ENCODE measurements around the gene RNF115.
"Not testable (repeated sequence)": the region's sequence is repeated elsewhere in the genome, so short reads cannot be mapped to it uniquely, and the experiment has no call there.

RNF115 gene

DNA sequence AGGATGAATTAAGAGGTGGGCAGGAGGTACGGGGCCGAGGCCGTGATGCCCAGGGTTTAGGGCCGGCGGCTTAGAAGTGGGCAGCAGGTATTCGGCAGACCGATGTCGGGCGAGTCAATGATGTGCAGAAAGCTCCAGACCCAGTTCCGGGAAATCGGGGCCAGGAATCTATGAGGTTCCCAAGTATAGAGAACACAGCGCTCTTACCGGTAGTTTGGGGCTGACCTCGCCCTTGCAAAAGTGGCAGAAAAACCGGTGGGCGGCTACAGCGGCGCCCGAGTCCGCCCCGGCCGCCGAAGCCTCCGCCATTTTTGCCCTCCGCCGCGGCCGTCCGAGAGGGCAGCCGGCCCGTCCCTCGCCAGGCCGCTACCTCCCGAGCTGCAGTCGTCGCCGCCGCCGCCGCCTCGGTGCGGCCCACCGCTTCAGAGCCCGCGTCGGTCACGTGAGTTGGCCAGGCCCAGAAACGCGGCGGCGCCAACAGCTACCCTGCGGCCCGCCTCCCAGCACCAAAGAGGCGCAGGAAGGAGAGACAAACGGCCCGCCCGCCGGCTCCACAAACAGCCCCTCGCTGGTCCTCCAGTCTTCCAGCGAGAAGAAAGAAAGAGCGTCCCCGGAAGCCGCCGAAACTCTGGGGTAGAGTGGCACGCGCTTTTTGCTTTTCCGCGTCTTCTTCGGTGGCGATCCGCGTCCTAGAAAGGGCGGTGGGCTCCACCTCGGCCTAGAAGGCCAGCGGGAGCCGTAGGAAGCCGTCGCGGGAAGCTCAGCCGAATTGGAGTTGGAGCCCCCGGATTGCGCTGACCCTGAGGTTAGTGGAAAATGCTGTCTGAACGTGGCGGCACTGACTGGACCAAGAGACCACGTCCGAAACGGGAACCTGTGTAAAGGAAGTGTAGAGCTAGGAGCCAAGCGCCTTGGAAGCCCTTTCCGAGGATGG is at the start of gene RNF115, which contains the start of gene POLR3C:
TSS of gene RNF115 (minus strand) at position 531 of the 934 bp plus-strand sequence. CDS start at position 309, 222 bp downstream.
TSS of gene POLR3C (plus strand) at position 636 of the 934 bp plus-strand sequence. CDS start 1,577 bp downstream, outside the sequence.
- peak; percentile 93 for DNase-seq

DNA sequence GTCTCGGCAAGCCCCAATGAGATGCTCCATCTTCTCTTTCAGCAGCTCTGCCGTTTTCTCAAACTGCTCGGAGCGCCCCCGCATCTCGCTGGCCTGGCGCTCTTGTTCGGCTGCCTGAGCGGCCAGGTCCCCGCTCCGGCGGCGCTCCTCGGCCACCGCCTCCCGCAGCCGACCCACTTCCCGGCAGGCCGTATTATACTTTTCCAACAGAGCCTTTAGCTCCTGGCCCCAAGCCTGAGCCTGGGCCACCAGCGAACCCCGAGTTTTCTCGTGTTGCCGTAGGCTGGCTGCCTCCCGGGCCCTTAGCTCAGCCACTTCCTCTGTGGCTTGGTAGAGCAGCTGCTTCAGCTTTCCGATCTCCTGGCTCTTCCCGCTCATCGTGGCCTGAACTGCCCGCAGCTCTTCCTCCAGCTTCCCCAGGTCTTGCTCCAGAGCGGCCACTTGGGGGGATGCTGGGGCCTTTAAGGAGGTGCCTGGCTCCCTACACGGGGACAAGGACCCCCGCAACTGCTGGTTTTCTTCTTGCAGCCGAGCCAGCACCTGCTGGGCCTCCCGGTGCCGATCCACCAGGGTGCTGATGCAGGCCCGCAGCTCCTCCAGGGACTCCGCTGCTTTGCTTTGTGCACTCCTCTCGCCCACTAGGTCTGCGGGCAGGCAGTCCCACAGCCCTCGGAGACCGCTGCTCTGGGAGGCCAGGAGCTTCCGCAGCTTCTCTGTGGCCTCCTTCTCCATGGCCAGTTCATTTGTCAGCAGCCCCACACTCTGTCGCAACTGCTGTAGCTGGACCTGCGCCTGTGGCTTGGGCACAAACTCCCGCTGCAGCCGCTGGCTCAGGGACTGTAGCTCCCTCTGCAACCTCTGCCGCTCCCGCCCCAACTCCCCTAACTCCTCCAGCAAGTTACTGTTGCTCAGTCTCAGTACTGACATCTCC is 48.4 kb upstream of the RNF115 start:
- peak; percentile 51 for DNase-seq

DNA sequence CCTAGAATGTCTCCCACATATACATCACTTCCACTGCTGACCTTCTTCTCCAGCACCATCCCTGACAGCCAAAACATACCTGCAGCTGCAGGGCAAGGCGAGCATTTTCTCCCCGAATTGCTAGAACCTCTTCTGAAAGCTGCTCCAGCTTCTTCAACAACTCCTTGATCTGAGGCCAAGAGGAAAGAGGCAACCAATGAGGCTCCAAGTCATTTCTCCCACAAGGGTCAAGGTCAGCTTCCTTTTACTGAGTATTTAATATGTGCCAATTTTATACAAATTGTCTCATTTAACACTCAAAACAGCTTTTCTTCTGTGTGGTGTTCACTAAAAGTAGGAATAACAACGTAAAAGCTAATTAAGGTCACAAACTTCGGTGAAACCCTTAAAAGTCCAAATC is 44.3 kb upstream of the RNF115 start:
- no peak for DNase-seq

DNA sequence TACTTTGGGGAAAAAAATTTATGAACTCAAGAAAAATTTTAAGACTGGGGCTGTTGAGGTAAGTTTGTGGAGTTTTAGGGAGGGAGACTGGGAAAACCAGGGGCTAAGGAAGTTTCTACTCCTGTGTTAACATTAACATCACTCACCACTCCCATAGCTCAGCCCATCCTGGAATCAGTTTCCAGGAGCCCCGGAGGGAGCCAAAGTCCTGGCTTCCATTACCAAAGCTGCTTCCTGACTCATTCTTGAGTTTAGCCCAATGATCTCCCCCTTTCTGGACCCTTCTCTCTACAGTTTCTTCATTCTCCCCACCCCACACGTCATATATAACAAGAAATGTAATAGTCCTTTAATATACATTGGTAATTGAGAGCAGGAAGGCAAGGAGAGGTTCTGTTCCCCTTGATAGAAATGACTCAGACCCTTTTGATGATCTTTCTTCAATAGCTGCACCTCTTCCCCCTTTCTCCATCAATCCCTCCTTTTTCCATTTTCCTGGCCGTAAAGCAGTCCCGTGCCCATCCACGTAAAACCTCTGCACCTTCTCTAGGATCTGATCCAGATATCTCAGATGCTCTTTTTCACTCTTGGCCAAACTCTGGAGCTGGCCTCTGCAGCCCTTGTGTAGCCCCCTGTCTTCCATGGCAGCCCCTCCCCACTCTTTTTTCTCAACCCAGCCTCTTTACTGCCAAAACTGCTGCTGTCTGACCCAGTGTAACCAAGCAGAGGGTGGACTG is 39.6 kb upstream of the RNF115 start:
- DNase-seq = no peak

DNA sequence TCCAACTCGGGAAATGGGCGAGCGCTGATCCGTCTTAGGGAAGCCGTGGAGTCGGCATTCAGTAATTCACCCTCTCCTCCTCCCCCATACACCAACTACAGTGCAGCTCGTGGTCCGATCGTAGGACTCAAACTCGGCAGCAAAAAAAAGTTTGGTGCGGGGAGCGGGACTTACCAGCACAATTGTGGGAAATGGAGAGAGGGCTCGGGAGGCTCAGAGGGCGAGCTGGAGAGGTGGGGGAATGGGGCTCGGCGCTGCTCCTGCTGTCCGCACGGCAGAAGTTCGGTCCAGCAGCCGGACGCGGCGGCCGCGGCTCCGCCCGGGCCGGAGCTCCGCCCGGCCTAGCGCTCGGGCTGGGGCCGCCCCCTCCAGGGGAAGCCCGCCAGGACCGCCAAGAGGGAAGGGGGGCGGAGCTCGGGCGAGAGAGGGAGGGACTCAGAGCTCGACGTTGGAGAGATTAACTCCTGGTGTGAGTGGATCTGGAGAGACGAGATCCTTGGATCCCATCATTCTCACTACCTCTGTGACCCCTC is 35.7 kb upstream of the RNF115 start:
- peak; percentile 80 for DNase-seq

DNA sequence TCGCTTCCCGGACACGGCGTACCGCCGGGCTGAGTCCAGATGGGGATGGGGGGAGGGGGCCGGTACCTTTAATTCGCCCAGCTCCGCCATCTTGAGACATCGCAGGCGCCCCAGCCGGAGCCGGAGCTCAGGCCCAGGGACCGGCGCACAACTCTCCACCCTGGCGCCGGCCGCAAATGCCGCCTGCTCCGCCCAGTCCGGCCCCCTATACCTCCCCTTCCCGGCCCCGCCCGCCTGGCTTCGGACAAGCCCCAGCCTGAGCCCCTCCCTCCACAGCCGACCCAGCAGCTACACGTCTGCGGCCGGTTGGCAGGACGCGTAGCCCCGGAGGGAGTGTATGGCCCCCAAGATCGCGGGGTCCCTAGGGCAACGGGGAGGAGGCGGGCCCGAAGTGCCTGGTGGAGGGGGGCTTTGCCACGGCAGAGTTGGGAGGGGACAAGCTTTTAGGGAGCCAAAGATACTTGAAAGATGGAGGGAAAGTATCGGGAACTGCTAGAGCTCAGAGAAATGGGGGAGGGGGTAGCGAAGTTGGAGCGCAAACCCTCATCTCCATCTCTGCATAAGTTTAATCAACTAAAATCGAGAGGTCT is 35.1 kb upstream of the RNF115 start, which contains the start of gene PIAS3:
TSS of gene PIAS3 (minus strand) at position 181 of the 590 bp plus-strand sequence. CDS start at position 90, 91 bp downstream.
- peak; percentile 94 for DNase-seq

DNA sequence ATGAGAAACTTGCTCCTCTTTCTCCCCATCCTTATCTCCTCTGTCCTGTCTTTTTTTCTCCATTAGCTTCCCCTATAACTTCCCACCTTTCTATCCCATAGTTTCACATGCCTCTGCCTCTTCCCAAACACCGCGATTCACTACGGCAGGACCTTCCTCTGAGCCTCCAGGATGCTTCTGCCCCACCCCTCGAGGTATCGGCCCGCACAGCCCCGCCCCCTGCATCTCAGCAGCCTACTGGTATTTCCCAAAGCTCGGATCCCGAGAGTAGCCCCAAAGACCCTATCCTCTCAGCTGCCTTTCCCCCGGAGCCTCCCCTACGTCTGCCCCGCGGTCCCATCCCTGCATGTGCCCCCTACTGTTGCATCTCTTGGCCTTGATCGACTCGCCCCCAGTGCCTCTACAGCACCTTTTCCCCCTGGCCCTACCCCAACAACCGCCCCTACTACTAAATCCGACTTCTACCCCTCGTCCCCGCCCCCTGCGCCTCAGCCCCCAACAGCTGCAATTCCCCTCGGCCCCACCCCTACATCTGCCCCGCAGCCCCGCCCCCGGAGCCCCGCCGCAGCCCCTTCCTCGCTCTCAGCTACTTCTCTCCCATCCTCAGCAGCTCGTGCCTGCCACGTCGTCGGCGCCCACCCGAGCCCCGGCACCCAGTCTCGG is 34.5 kb upstream of the RNF115 start:
- peak; percentile 63 for DNase-seq

DNA sequence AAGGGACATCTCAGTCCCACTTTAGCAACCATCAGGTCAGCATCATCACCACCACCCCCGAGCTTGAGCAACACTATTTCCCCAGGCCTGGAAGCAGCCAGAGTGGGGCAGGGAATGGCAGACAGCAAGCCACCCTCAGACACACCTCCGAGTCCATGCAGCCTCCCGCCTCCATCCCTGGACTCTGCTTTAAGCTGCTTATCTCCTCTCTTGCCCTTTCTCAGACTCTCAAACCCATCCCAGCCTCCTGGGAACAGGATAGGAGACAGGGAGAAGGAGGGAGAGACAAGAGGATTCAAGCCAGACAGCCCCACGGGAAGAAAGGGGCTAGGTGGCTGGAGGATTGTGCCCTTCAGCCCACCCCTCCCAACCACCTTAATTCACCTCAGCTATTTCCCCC is 33.3 kb upstream of the RNF115 start:
- DNase-seq = no peak

DNA sequence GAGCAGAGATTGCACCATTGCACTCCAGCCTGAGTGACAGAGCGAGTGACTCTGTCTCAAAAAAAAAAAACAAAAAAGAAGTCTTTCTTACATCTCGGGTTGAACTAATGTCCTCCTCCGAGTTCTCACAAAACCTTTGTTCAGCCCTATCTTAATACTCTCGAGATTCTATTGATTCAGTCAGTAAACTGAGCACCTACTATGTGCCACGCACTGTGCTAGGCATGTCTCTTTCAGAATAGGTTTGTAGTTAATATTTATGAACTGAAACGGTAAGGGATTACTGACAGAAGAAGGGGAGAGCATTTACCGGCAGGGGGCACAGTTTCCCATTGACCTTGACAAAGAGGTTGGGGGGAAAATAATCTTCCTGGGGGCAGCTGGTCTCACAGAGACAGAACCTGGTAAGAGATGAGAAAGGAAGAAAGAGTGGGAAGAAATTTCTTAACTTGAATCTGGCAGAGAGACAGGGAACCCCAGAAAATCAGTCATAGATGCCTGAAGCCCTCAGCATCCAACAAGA is 31.6 kb upstream of the RNF115 start:
- DNase-seq = no peak

DNA sequence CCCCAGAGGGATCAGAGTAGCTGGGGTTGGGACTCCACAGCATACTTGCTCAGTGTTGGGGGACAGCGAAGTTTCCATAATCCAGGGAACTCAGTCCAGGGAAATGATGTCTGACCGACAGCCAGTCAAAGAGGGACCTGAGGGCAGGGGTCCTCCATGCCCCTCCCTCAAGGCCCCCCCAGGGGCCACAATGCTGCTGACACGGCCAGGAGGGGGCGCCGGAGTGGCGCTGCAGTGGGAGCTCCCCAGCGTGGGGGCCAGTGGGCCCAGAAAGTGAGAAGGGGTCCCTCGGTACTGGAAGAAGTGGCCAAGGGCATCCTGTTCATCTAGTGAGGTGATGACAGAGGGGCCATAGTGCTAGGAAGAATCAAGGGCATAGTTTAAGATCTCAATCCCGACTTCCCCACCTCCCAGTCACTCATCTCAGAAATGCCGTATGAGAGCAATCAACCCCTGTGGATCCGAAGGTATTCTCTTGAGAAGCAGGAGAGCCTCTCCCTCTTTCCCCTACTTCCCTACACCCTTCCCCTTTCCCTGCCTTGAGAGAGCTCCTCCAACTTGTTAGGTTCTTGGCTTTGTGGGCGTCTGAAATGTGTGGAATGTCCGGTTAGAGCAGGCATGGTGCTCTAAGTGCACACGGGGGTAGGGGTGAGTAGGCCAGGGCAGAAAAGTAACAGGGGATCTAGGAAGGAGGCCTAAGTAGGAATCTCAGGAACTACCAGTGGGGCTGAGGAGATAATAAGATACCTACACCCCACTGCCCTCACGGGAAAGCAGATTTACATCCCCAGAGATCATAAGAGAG is 25.7 kb upstream of the RNF115 start:
- no peak for DNase-seq

DNA sequence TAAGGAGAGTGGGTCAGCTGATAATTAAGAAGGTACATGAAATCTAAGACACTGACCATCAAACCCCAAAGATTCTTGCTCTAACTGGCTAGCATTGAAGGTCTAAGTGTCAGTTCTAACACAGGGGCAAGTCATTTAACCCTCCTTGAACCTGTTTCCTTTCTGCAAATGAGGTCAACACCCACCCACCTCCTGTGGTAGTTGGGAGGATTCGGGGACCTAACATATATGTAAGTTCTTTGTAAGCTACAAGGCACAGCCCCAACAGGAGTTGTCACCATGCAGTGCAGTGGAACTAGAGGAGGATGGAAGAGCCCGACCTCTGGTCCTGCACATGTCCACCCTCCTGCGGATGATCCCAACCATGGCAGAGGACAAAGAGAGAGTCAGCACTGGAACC is 23.9 kb upstream of the RNF115 start:
- DNase-seq = no peak

DNA sequence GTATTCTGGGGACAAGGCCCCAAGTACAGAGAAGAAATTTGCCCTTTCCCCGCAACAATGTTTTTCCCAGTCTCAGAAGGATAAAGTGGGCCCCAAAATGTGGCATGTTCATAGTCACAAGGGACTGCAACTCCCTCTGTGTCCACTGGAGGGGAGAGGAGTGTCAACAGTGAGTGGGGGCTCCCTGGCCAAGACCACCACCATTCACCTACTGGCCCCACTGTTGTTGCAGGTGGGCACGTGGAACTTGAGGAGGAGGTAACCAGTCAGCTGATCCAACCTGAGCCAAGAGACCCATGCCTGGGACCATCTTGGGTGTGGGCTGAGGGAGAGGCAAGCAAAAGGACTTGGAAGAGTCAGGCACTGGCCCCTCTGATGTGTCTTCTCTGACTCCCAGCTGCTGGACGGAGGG is 22.3 kb upstream of the RNF115 start:
- peak; percentile 46 for DNase-seq

DNA sequence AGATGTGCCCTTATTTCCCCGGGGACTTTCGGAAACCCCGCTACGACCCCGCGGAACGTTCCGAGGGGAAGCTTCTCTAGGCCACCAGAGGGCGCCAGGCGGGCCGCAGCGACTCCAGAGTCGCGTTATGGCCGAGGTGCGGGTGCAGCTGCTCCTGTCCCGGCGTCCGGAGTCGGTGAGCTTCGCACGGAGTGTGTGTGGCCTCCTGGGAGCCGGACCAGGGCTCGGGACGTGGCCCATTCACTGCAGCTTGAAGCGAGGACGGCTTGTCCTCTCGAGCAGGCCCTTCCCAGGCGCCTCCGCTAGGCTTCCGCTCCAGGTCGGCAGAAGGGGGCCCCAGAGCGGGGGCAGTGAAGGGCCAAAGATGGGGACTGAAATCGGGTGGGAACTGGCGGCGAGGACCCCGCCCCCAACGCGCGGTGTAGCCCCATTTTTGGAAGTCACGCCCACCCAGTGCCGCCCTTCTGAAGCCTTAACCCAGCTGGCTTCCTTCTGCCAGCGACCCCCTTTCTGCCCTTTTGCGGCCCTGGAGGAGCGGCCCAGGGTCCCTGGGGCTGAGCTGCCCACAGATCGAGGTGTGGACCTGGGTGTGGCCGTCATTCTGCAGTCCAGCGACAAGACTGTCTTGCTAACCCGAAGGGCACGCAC is 21.7 kb upstream of the RNF115 start, which contains the start of gene NUDT17:
TSS of gene NUDT17 (plus strand) at position 117 of the 648 bp plus-strand sequence. CDS start at position 128, 11 bp downstream.
- peak; percentile 83 for DNase-seq

DNA sequence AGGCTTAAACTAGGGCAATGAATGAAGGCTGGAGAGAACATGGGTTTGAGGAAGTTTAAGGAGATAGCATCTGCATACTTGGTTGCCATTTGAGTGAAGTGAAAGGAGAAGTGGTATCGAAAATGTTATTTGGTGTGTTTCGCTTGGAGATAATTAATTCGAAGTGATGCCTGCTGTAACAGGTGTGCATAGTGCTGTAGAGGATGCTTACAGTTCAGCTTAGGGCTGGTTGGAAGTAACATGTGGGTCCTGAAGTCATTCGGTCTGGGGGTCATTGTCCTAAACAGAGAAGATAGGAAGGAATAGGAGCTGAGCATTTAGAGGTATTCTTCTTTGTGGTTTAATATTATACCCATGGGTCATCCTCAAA is 21.2 kb upstream of the RNF115 start:
- no peak for DNase-seq

DNA sequence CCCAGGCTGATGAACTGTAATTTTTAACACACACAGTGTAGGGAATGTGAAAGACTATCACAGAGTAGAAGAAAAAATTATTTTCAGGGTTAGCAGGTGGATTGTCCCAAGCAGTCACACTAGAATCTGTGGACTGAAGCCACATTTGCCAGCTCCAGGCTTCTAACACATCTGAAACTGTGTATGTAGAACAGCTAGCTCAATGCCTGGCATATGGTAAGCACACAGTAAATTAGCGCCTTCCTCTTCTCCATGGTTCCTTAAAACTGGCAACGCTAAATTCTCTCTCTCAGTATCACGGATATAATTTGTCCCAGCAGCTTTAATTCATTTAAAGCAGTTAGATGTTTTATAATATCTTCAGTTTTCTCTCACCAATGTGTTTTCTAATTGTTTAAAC is 19.1 kb upstream of the RNF115 start:
- no peak for DNase-seq

DNA sequence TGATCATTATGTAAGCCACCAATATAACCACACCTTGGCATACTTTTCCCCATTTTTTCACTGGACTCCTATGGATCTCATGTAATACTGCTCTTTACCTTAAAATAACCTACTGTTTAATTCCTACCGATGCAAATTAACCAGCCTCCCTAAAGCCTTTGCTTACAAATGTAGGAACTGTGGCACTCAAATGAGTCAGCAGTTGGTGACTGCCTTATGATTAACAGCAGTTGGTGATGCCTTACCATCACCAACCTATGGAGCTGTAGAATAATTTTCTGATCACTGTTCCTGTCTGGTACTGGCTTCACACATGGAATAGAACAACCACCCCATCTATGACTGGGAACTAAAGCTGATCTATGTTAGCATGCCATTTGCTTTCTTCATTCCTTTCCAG is 13.8 kb upstream of the RNF115 start:
- DNase-seq = no peak

DNA sequence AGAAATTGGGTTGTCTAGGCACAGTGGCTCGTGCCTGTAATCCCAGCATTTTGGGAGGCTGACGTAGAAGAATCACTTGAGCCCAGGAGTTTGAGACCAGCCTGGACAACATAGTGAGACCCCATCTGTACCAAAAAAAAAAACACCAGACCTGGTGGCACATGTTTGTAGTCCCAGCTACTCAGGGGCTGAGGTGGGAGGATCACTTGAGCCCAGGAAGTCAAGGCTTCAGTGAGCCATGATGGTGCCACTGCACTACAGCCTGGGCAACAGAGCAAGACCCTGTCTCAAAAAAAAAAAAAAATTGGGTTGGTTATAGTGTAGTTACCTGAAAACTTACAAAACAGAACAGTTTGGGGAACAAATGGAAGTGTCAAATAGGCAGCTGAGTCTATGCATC is 6.9 kb upstream of the RNF115 start:
- DNase-seq = not testable (repeated sequence)

DNA sequence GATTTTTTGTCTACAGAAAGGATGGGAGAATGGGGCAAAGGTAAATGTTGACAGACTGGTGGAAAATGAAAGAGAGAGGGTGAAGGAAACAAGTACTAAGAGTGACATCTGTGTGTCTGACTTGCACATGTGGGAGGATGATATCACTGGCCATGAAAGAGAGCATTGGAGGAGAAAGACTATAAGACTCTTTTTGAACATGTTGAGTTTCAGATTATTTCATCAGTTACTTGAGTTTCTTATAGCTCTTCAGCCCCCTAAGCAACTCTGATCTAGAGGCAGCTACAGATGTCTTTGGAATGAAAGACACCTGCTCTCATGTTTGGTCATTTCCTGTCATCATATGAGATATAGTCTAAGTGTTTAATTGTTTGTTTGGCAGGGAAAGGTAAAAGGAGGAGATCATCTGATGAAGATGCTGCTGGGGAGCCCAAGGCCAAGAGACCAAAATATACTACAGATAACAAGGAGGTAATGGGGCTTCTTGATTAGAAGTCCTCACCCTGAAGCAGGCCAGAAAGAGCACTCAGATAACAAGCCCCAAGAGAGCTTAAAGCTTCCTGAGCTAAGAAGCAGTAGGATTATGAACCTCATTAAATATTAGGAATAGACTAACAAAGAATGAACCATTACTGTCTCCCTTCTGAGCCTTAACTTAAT is 4.6 kb upstream of the RNF115 start:
- peak; percentile 23 for DNase-seq

DNA sequence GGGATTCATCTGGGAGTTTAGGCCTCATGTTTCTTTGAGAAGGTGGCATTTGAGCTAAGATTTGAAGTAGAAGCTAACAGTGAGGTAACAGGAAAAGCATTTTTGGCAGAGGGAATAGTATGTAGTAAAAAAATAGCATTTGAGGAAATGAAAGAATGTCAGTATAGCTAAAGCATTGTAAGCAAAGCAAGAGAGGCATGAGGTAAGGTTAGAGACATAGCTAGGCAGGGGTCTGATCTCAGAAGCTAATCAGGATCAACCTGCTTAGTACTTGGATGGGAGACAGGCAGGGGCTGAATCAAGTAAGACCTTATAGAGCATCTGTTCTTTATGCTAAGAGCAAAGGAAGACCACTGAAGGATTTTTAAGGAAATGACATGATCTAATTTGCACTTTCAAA is 4.1 kb upstream of the RNF115 start:
- no peak for DNase-seq

All from activated CD4-positive, alpha-beta T cell treated with anti-CD3 and anti-CD28 coated beads, Interleukin-2, Interleukin-6, amounts not matched to agents 100 ng/mL and 50 ng/mL, durations not matched to agents 16 hours and 8 hours (primary cell).